GM18498 (cell line): ENCODE measurements around the gene CARD16.

Source experiments
- ATAC-seq: cut with Tn5 transposase; IDR thresholded peaks from one replicate; pipeline ENCODE4 v1.9.1; 2021; ENCODE audit warnings: mild to moderate bottlenecking, moderate library complexity; ENCODE audit not compliant: unreplicated experiment

CARD16 gene

GRCh38 chr11:104997288-104997687 lies 47.8 kb downstream of the CARD16 start:
- no peak for ATAC-seq

- no peak for ATAC-seq
These were observed 50.1 kb downstream of the CARD16 start for GRCh38 chr11:104995001-104995408.

DNA sequence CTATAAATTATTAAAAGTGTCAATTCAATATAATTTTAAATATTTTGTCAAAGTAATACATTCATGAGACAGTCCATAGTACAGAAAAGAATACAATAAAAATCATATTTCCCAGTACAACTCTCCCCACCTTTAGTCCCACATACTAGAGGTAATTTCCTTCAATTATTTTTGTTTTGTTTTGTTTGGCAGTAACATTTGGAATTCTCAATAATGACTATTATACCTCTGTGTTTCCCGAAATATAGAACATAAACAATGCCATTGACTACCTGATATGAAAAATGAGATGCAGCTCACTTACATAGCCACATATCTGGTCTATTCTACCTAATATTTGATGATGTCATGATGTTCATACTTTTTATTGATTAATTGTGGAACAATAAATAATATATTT lies 52.4 kb downstream of the CARD16 start:
- no peak for ATAC-seq

GRCh38 chr11:104991994-104992393 lies 53.1 kb downstream of the CARD16 start:
- ATAC-seq, result no peak
